Psoas muscle (tissue), 8 donors: ENCODE data around the gene LDAH. TPM values are rescaled to one million over a fixed set of nuclear protein-coding genes. Genes with fewer than 3 reads are reported as not detected.

Experiments
- ATAC-seq, 4 donors: fragments of 200-7000 bp; cut with Tn5 transposase; one replicate each; pipeline ENCODE4 v1.9.1; 2020; ENCODE audit warnings: moderate library complexity in 3 of 4, mild to moderate bottlenecking in 2 of 4
- DNase-seq, 2 donors: peaks; one replicate each; pipeline ENCODE4 v3.0.0-alpha.2; 2020
- H3K27ac ChIP-seq: fragments of 200-600 bp; one replicate; pipeline ENCODE4 v1.8.0; 2022
- H3K27me3 ChIP-seq, 3 donors: fragments of 200-600 bp in 1 of 3; one replicate each; pipeline versions ENCODE4 v1.6.1 to v1.8.0; 2013 to 2022; ENCODE audit warnings: low read length in 2 of 3, mild to moderate bottlenecking in 2 of 3, moderate library complexity in 1 of 3; ENCODE audit not compliant: insufficient read depth in 3 of 3
- H3K36me3 ChIP-seq, 2 donors: fragments of 200-600 bp in 1 of 2; one replicate each; pipeline versions ENCODE4 v1.6.1 to v1.8.0; 2013 to 2022; ENCODE audit warnings: low read depth in 1 of 2, mild to moderate bottlenecking in 1 of 2, moderate library complexity in 1 of 2; ENCODE audit not compliant: insufficient read depth in 1 of 2
- H3K4me1 ChIP-seq: fragments of 200-600 bp; one replicate; pipeline ENCODE4 v1.8.0; 2022
- H3K4me3 ChIP-seq: fragments of 200-600 bp; one replicate; pipeline ENCODE4 v1.8.0; 2022; ENCODE audit warnings: mild to moderate bottlenecking
- H3K9me3 ChIP-seq: fragments of 200-600 bp; one replicate; pipeline ENCODE4 v1.8.0; 2022
- CTCF ChIP-seq: fragments of 200-600 bp; IDR thresholded peaks from one replicate; pipeline ENCODE4 v1.8.0; 2022; ENCODE audit warnings: antibody characterized with exemption
- WGBS, 3 donors: extraction: QIAGEN DNeasy Blood & Tissue Kit; methylation state at CpG; one replicate each; pipeline versions ENCODE4 v1.1.6 to v1.1.7; 2013; 5-methylcytosine and 5-hydroxymethylcytosine counted together
- intact Hi-C, 2 donors: fragments of 100-400 bp; cut with DNase I; formaldehyde crosslinking; loops; one replicate each; pipeline versions ENCODE4 v1.11.0 to v1.14.2; 2022
- polyA plus RNA-seq, 3 donors: library from polyadenylated mRNA; stranded (reverse); fragments of 200-250 nt; gene quantifications; one replicate each; pipeline ENCODE4 v1.2.3, GENCODE V29; 2013
- total RNA-seq, 4 donors: library from RNA; stranded (reverse); fragmentation: NEBNext Ultra II Directional in 2 of 4; extraction: Animal tissue kit (Norgen Biotek cat#: 25700) in 2 of 4; gene quantifications; one replicate each; pipeline versions ENCODE4 v1.2.1 to v1.2.4, GENCODE V29; 2021 to 2023
- donor health status: healthy with polysubstance abuse.
- donor health status: DM: no; HTN: no; CAD: no; lungs with moderate emphysema.
- donor health status: Bipolar disorder and iron deficiency.
- donor health status: healthy.
- donor health status: DM: yes; HTN: yes; CAD: no.
- donor health status: DM: no; HTN: no; CAD: no.
- donor health status: DM: no; HTN: no; CAD: no.
- donor health status: DM: yes; HTN: yes; CAD: no.

LDAH gene
- total and polyA plus RNA-seq, 7 donors, result 0.56 to 1.9 (median 1.6) TPM

GRCh38 chr2:20818820-20819219 lies 4.1 kb downstream of the LDAH start:
- Histone ChIP-seq H3K27ac (no peak overlapping the region), H3K27me3 (no peaks in the 10 kb centered on the region), H3K4me3 (no peak overlapping the region), H3K4me1 (no peaks in the 10 kb centered on the region), H3K9me3 (no peaks in the 10 kb centered on the region), H3K36me3 (no peaks in the 10 kb centered on the region)
- ATAC-seq, result no peak
- intact Hi-C loops, result no loop called here
- no peak for TF ChIP-seq CTCF
- WGBS, 3 donors, result 79 to 90% (median 86%) methylated on average over 2 of the region's 2 CpGs
- DNase-seq, result no peak

- H3K27me3 ChIP-seq, result no peaks in the 10 kb centered on the region
- ATAC-seq (no peak), DNase-seq (no peak)
- TF ChIP-seq CTCF, result no peak
- H3K4me1 ChIP-seq, result no peaks in the 10 kb centered on the region
- H3K9me3 ChIP-seq, result no peaks in the 10 kb centered on the region
- H3K27ac ChIP-seq, result no peak overlapping the region
- no peak overlapping the region for H3K4me3 ChIP-seq
- intact Hi-C loops, result no loop called here
- 97 to 100% (median 97%) methylated on average over 1 of the region's 1 CpG for WGBS, 3 donors
- H3K36me3 ChIP-seq, result no peaks in the 10 kb centered on the region
Observed at GRCh38 chr2:20815216-20815615, 7.7 kb downstream of the LDAH start.

DNA sequence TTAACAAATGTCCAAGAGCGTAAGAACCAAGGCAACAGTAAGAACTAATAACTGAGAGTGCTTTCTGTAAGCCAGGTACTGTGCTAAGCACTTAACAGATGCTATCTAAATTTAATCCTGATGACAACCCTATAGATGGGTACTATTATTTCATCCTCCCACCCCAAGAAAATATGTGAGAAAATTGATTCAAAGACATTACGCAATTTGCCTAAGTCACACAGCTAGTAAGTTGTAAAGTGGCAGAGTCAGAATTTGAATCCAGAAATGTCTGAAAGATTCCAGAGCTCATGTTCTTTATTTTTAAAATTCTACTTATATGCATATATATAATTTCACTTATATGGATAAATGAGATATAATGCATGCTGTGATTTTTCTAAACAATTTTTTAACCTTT lies 10.1 kb downstream of the LDAH start:
- no peaks in the 10 kb centered on the region for H3K9me3 ChIP-seq
- H3K27me3 ChIP-seq, result no peaks in the 10 kb centered on the region
- 96 to 100% (median 99%) methylated on average over 2 of the region's 2 CpGs for WGBS, 3 donors
- H3K36me3 ChIP-seq, result no peaks in the 10 kb centered on the region
- no peak for ATAC-seq
- DNase-seq, result no peak
- no peak for TF ChIP-seq CTCF
- no peak overlapping the region for H3K4me3 ChIP-seq
- no peaks in the 10 kb centered on the region for H3K4me1 ChIP-seq
- H3K27ac ChIP-seq, result no peak overlapping the region
- intact Hi-C loops, result no loop called here

DNA sequence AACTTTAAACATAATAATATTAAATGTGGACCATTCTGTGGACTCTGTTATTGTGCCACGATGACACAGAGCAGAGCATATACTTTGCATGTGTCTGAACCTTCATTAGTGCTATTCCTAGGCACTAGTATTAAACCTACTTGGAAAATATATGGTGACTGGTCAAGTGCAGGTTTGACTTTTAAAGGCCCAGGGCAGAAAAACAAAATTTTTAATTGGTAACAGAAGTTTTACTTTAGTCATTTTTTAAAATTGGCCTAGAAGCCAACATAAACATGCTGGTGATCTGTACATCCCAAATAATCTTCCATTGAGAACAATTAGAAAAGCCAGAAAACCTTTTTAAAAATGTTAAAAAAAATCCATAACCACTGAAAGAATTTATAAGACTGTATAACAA lies 16.6 kb downstream of the LDAH start:
- ATAC-seq (no peak), DNase-seq (no peak)
- H3K4me3 ChIP-seq, result no peak overlapping the region
- intact Hi-C loops, result no loop called here
- WGBS, 3 donors, result 71 to 82% (median 72%) methylated on average over 1 of the region's 1 CpG
- no peak for TF ChIP-seq CTCF
- no peaks in the 10 kb centered on the region for H3K4me1 ChIP-seq
- no peaks in the 10 kb centered on the region for H3K27me3 ChIP-seq
- no peaks in the 10 kb centered on the region for H3K9me3 ChIP-seq
- no peaks in the 10 kb centered on the region for H3K36me3 ChIP-seq
- H3K27ac ChIP-seq, result no peak overlapping the region

- TF ChIP-seq CTCF, result no peak
- DNase-seq, result no peak
- ATAC-seq, result no peak
- no peaks in the 10 kb centered on the region for H3K36me3 ChIP-seq
- no peak overlapping the region for H3K4me3 ChIP-seq
- no peaks in the 10 kb centered on the region for H3K4me1 ChIP-seq
- H3K27ac ChIP-seq, result no peak overlapping the region
- intact Hi-C loops, result no loop called here
- no peaks in the 10 kb centered on the region for H3K9me3 ChIP-seq
- H3K27me3 ChIP-seq, result no peaks in the 10 kb centered on the region
Observed at GRCh38 chr2:20803974-20804373, 18.9 kb downstream of the LDAH start.
